Activated naive CD4-positive, alpha-beta T cell treated with anti-CD3 and anti-CD28 coated beads for 36 hours (primary cell): ENCODE measurements around the gene WFIKKN2. TPM values are rescaled to one million over a fixed set of nuclear protein-coding genes. Genes with fewer than 3 reads are reported as not detected.

Source experiments
- CTCF ChIA-PET: fragments of 350-600 bp; sonication (Branson Sonifier 250); formaldehyde crosslinking; loops from one replicate; lab custom pipeline; 2021; ENCODE audit warnings: antibody characterized with exemption; lab: Charles Lee
- DNase-seq: peaks from one replicate; pipeline ENCODE4 v3.0.0-alpha.2; 2020
- H3K27ac Mint-ChIP-seq: one replicate; pipeline ENCODE4 v1.8.0; 2021; ENCODE audit warnings: mild to moderate bottlenecking, mixed read lengths
- H3K27me3 Mint-ChIP-seq: one replicate; pipeline ENCODE4 v1.8.0; 2021; ENCODE audit warnings: low read depth, mixed read lengths
- H3K36me3 Mint-ChIP-seq: one replicate; pipeline ENCODE4 v1.8.0; 2021; ENCODE audit warnings: low read depth, mixed read lengths
- H3K4me1 Mint-ChIP-seq: one replicate; pipeline ENCODE4 v1.8.0; 2021; ENCODE audit warnings: low read depth, mixed read lengths
- H3K4me3 Mint-ChIP-seq: one replicate; pipeline ENCODE4 v1.8.0; 2021; ENCODE audit warnings: mild to moderate bottlenecking, moderate library complexity, mixed read lengths
- H3K9me3 Mint-ChIP-seq: one replicate; pipeline ENCODE4 v1.8.0; 2021; ENCODE audit warnings: mixed read lengths
- intact Hi-C: fragments of 100-400 bp; cut with micrococcal nuclease; formaldehyde crosslinking; loops from one replicate; pipeline ENCODE4 v1.15.1; 2023
- total RNA-seq, 2 experiments: library from RNA; stranded (reverse); gene quantifications; one replicate each; pipeline ENCODE4 v1.2.3, GENCODE V29; 2021

The WFIKKN2 gene
- total RNA-seq, 2 experiments from 2014 or later: not detected

- no peak for DNase-seq
- H3K27ac Mint-ChIP-seq: no peak overlapping the region
- no peaks in the 10 kb centered on the region for H3K36me3 Mint-ChIP-seq
- intact Hi-C loops: no loop called here
- H3K4me1 Mint-ChIP-seq: peaks cover 13% of the 10 kb centered on the region
- no peaks in the 10 kb centered on the region for H3K9me3 Mint-ChIP-seq
- no peak overlapping the region for H3K4me3 Mint-ChIP-seq
- CTCF ChIA-PET: interaction anchor here (1.1 kb wide), 1 partner anchor 17 kb away, joined by 3 read pairs; no protein-coding TSS in a partner anchor
- no peaks in the 10 kb centered on the region for H3K27me3 Mint-ChIP-seq
These were observed 54.2 kb downstream of the WFIKKN2 start for GRCh38 chr17:50889528-50890118.

GRCh38 chr17:50890675-50891516 is 55.5 kb downstream of the WFIKKN2 start:
- intact Hi-C loops: no loop called here
- Mint-ChIP-seq H3K9me3 (no peaks in the 10 kb centered on the region), H3K27ac (no peak overlapping the region), H3K27me3 (no peaks in the 10 kb centered on the region), H3K4me1 (peaks cover 13% of the 10 kb centered on the region), H3K4me3 (no peak overlapping the region), H3K36me3 (no peaks in the 10 kb centered on the region)
- no peak for DNase-seq
- CTCF ChIA-PET: interaction anchor here (1.1 kb wide), 1 partner anchor 18 kb away, joined by 3 read pairs; no protein-coding TSS in a partner anchor

- Mint-ChIP-seq H3K4me3 (no peak overlapping the region), H3K4me1 (peaks cover 13% of the 10 kb centered on the region), H3K9me3 (no peaks in the 10 kb centered on the region), H3K27me3 (no peaks in the 10 kb centered on the region), H3K36me3 (no peaks in the 10 kb centered on the region), H3K27ac (no peak overlapping the region)
- intact Hi-C loops: no loop called here
- DNase-seq: no peak
- CTCF ChIA-PET: interaction anchor here (1.6 kb wide), 1 partner anchor 39 kb away, joined by 3 read pairs; no protein-coding TSS in a partner anchor
These were observed 56.2 kb downstream of the WFIKKN2 start for GRCh38 chr17:50891577-50891989.

Other genes starting within 250 kb of the WFIKKN2 start
- gene ABCC3, start 200.7 kb upstream of the WFIKKN2 start, total RNA-seq: not detected
- gene ANKRD40, start 127.7 kb upstream of the WFIKKN2 start, total RNA-seq: 10 to 100 TPM; 25.7 to 26.5 TPM
- 100 to 1,000 TPM; 120 to 136 TPM for gene LUC7L3, start 116.0 kb upstream of the WFIKKN2 start, total RNA-seq
- not detected for gene ANKRD40CL, start 68.1 kb upstream of the WFIKKN2 start, total RNA-seq
- gene TOB1, start 30.8 kb downstream of the WFIKKN2 start, total RNA-seq: 10 to 100 TPM; 40.7 to 44.7 TPM